Cardiac fibroblast (primary cell): ENCODE data around the gene CLEC2B.

Source experiments
- DNase-seq, 2 donors: peaks; one replicate each; pipeline versions ENCODE4 v3.0.0 to v3.0.0-alpha.2; 2010; ENCODE audit warnings: low read depth in 2 of 2
- H3K4me3 ChIP-seq, 2 donors: replicated peaks in 1 of 2; 1 replicate in 1 of 2; 2 replicates in 1 of 2; pipeline ENCODE4 v1.5.1; 2011; ENCODE audit warnings: low read depth in 2 of 2, low read length in 2 of 2, mild to moderate bottlenecking in 2 of 2, moderate library complexity in 1 of 2
- CTCF ChIP-seq: IDR thresholded peaks from one replicate; pipeline ENCODE4 v1.5.1; 2011; ENCODE audit warnings: low read depth, mild to moderate bottlenecking, low read length, inconsistent platforms

Gene CLEC2B

GRCh38 chr12:9906873-9907272 is 37.7 kb upstream of the CLEC2B start:
- no peak overlapping the region for H3K4me3 ChIP-seq
- DNase-seq = no peak

GRCh38 chr12:9902539-9903228 is 33.5 kb upstream of the CLEC2B start:
- no peak for TF ChIP-seq CTCF
- H3K4me3 ChIP-seq = no peak overlapping the region
- no peak for DNase-seq

More at GRCh38 chr12:9906873-9907272, 37.7 kb upstream of the CLEC2B start:
- no peak for TF ChIP-seq CTCF

- H3K4me3 ChIP-seq = no peak overlapping the region
- no peak for TF ChIP-seq CTCF
- DNase-seq = no peak
These were observed 31.8 kb upstream of the CLEC2B start for GRCh38 chr12:9900930-9901329.

GRCh38 chr12:9899209-9899608 is 30.1 kb upstream of the CLEC2B start:
- no peak overlapping the region for H3K4me3 ChIP-seq
- no peak for DNase-seq
- TF ChIP-seq CTCF = no peak

- H3K4me3 ChIP-seq = no peak overlapping the region
- TF ChIP-seq CTCF = no peak
- DNase-seq = no peak
These were observed 28.4 kb upstream of the CLEC2B start for GRCh38 chr12:9897535-9897934.

GRCh38 chr12:9895215-9895971 is 26.2 kb upstream of the CLEC2B start:
- H3K4me3 ChIP-seq = no peak overlapping the region
- TF ChIP-seq CTCF = no peak
- DNase-seq = no peak
